IPS DF 6.9 (cell line): ENCODE measurements around the gene GLI2.

Source experiments
- DNase-seq: peaks from one replicate; pipeline ENCODE4 v3.0.0-alpha.2; 2013; ENCODE audit warnings: low read depth, low spot score
- H3K27ac ChIP-seq: one replicate; pipeline ENCODE4 v1.5.1; 2013; ENCODE audit warnings: low read length, control low read depth
- H3K27me3 ChIP-seq: 2 replicates; pipeline ENCODE4 v1.6.1; 2013; ENCODE audit warnings: mild to moderate bottlenecking, low read length; ENCODE audit not compliant: control insufficient read depth, insufficient read depth
- H3K36me3 ChIP-seq: 2 replicates; pipeline ENCODE4 v1.6.1; 2013; ENCODE audit warnings: low read length; ENCODE audit not compliant: control insufficient read depth, insufficient read depth
- H3K4me1 ChIP-seq: 2 replicates; pipeline ENCODE4 v1.6.1; 2013; ENCODE audit warnings: low read length; ENCODE audit not compliant: control insufficient read depth, insufficient read depth
- H3K4me3 ChIP-seq: 2 replicates; pipeline ENCODE4 v1.5.1; 2013; ENCODE audit warnings: mild to moderate bottlenecking, low read length
- H3K9me3 ChIP-seq: 2 replicates; pipeline ENCODE4 v1.6.1; 2013; ENCODE audit warnings: low read length, inconsistent platforms; ENCODE audit not compliant: control insufficient read depth, insufficient read depth
- WGBS: extraction: QIAGEN DNeasy Blood & Tissue Kit; methylation state at CpG from one replicate; pipeline ENCODE4 v1.1.7; 2013; ENCODE audit warnings: mixed read lengths, missing lambda C conversion rate; ENCODE audit not compliant: insufficient read length, insufficient coverage; 5-methylcytosine and 5-hydroxymethylcytosine counted together

Gene GLI2

GRCh38 chr2:120710256-120710655 lies 25.4 kb upstream of the GLI2 start:
- no CpG with 5 or more reads among the region's 16 CpGs for WGBS

GRCh38 chr2:120711694-120712093 lies 24.0 kb upstream of the GLI2 start:
- H3K9me3 ChIP-seq, result no peaks in the 10 kb centered on the region
- H3K4me1 ChIP-seq, result peaks cover 3% of the 10 kb centered on the region
- WGBS, result no CpG with 5 or more reads among the region's 5 CpGs
- H3K4me3 ChIP-seq, result no peak overlapping the region
- no peaks in the 10 kb centered on the region for H3K36me3 ChIP-seq
- H3K27me3 ChIP-seq, result peaks cover 2% of the 10 kb centered on the region; the same call in 1 of the 2 replicates
- H3K27ac ChIP-seq, result no peak overlapping the region
- DNase-seq, result no peak

More at GRCh38 chr2:120710256-120710655, 25.4 kb upstream of the GLI2 start:
- no peaks in the 10 kb centered on the region for H3K36me3 ChIP-seq
- peaks cover 2% of the 10 kb centered on the region; the same call in 1 of the 2 replicates for H3K27me3 ChIP-seq
- no peak for DNase-seq
- no peak overlapping the region for H3K4me3 ChIP-seq
- no peak overlapping the region for H3K27ac ChIP-seq
- H3K4me1 ChIP-seq, result peaks cover 2% of the 10 kb centered on the region; the same call in 1 of the 2 replicates
- no peaks in the 10 kb centered on the region for H3K9me3 ChIP-seq

GRCh38 chr2:120712180-120712681 lies 23.4 kb upstream of the GLI2 start:
- Histone ChIP-seq H3K4me1 (peaks cover 3% of the 10 kb centered on the region), H3K27ac (no peak overlapping the region), H3K4me3 (no peak overlapping the region), H3K36me3 (no peaks in the 10 kb centered on the region), H3K9me3 (no peaks in the 10 kb centered on the region), H3K27me3 (peaks cover 2% of the 10 kb centered on the region; the same call in 1 of the 2 replicates)
- WGBS, result no CpG with 5 or more reads among the region's 7 CpGs
- DNase-seq, result no peak

GRCh38 chr2:120715353-120715752 lies 20.3 kb upstream of the GLI2 start:
- WGBS, result no CpG with 5 or more reads among the region's 8 CpGs

GRCh38 chr2:120715941-120716340 lies 19.7 kb upstream of the GLI2 start:
- no peaks in the 10 kb centered on the region for H3K36me3 ChIP-seq
- DNase-seq, result no peak
- peaks cover 3% of the 10 kb centered on the region for H3K4me1 ChIP-seq
- H3K27ac ChIP-seq, result no peak overlapping the region
- no peak overlapping the region for H3K4me3 ChIP-seq
- whole genome bisulfite sequencing, result no CpG with 5 or more reads among the region's 8 CpGs
- H3K9me3 ChIP-seq, result no peaks in the 10 kb centered on the region
- H3K27me3 ChIP-seq, result peaks cover 2% of the 10 kb centered on the region; the same call in 1 of the 2 replicates

More at GRCh38 chr2:120715353-120715752, 20.3 kb upstream of the GLI2 start:
- peaks cover 3% of the 10 kb centered on the region for H3K4me1 ChIP-seq
- H3K9me3 ChIP-seq, result no peaks in the 10 kb centered on the region
- no peak for DNase-seq
- no peak overlapping the region for H3K27ac ChIP-seq
- no peaks in the 10 kb centered on the region for H3K36me3 ChIP-seq
- H3K27me3 ChIP-seq, result peaks cover 2% of the 10 kb centered on the region; the same call in 1 of the 2 replicates
- H3K4me3 ChIP-seq, result no peak overlapping the region

- no CpG with 5 or more reads among the region's 15 CpGs for WGBS
Measured at GRCh38 chr2:120716641-120717585, 18.8 kb upstream of the GLI2 start.

GRCh38 chr2:120719491-120719890 lies 16.2 kb upstream of the GLI2 start:
- H3K9me3 ChIP-seq, result no peaks in the 10 kb centered on the region
- no peaks in the 10 kb centered on the region for H3K36me3 ChIP-seq
- H3K4me3 ChIP-seq, result no peak overlapping the region
- no peak overlapping the region for H3K27ac ChIP-seq
- H3K4me1 ChIP-seq, result peaks cover 2% of the 10 kb centered on the region; the same call in 1 of the 2 replicates
- no peak for DNase-seq
- WGBS, result no CpG with 5 or more reads among the region's 7 CpGs
- H3K27me3 ChIP-seq, result no peaks in the 10 kb centered on the region

More at GRCh38 chr2:120716641-120717585, 18.8 kb upstream of the GLI2 start:
- no peaks in the 10 kb centered on the region for H3K36me3 ChIP-seq
- H3K27ac ChIP-seq, result no peak overlapping the region
- no peaks in the 10 kb centered on the region for H3K9me3 ChIP-seq
- no peaks in the 10 kb centered on the region for H3K27me3 ChIP-seq
- H3K4me3 ChIP-seq, result no peak overlapping the region
- no peak for DNase-seq
- H3K4me1 ChIP-seq, result peaks cover 2% of the 10 kb centered on the region

GRCh38 chr2:120720231-120720630 lies 15.4 kb upstream of the GLI2 start:
- no peak overlapping the region for H3K4me3 ChIP-seq
- WGBS, result no CpG with 5 or more reads among the region's 7 CpGs
- H3K4me1 ChIP-seq, result peaks cover 2% of the 10 kb centered on the region; the same call in 1 of the 2 replicates
- H3K27ac ChIP-seq, result no peak overlapping the region
- no peaks in the 10 kb centered on the region for H3K9me3 ChIP-seq
- no peaks in the 10 kb centered on the region for H3K27me3 ChIP-seq
- H3K36me3 ChIP-seq, result no peaks in the 10 kb centered on the region
- DNase-seq, result no peak

GRCh38 chr2:120720746-120721375 lies 14.8 kb upstream of the GLI2 start:
- no peaks in the 10 kb centered on the region for H3K36me3 ChIP-seq
- no peaks in the 10 kb centered on the region for H3K9me3 ChIP-seq
- H3K4me3 ChIP-seq, result no peak overlapping the region
- DNase-seq, result no peak
- no peak overlapping the region for H3K27ac ChIP-seq
- no peaks in the 10 kb centered on the region for H3K27me3 ChIP-seq
- H3K4me1 ChIP-seq, result peaks cover 1% of the 10 kb centered on the region; the same call in 1 of the 2 replicates
- WGBS, result no CpG with 5 or more reads among the region's 8 CpGs

GRCh38 chr2:120722246-120722567 lies 13.5 kb upstream of the GLI2 start:
- Histone ChIP-seq H3K4me1 (no peaks in the 10 kb centered on the region), H3K9me3 (no peaks in the 10 kb centered on the region), H3K4me3 (no peak overlapping the region), H3K27me3 (no peaks in the 10 kb centered on the region), H3K36me3 (no peaks in the 10 kb centered on the region), H3K27ac (no peak overlapping the region)
- no peak for DNase-seq
- WGBS, result no CpG with 5 or more reads among the region's 9 CpGs
